H1 (cell line): ENCODE measurements around the gene PAPOLA. TPM values are rescaled to one million over a fixed set of nuclear protein-coding genes. Genes with fewer than 3 reads are reported as not detected.

Source experiments
- CTCF ChIA-PET: fragments of 300-600 bp; sonication (Branson Sonifier 250); formaldehyde crosslinking; loops from one replicate; lab custom pipeline; 2021; ENCODE audit not compliant: partially characterized antibody; lab: Charles Lee
- POLR2A ChIA-PET: fragments of 300-600 bp; sonication (Branson Sonifier 250); formaldehyde crosslinking; loops from one replicate; lab custom pipeline; 2021; ENCODE audit warnings: inconsistent platforms; ENCODE audit not compliant: partially characterized antibody; lab: Charles Lee
- DNase-seq, 2 experiments: peaks; one replicate each; pipeline versions ENCODE4 v3.0.0 to v3.0.0-alpha.2; 2010 to 2022; ENCODE audit warnings: low spot score in 2 of 2, low read depth in 1 of 2, mixed read lengths in 1 of 2
- FAIRE-seq: peaks from 2 replicates; lab custom pipeline; 2011; peaks lifted over from hg19 to GRCh38; lab: Jason Lieb, UNC
- H2AFZ ChIP-seq: 2 replicates; pipeline ENCODE4 v1.8.1; 2012; ENCODE audit warnings: low read length, inconsistent platforms
- H2AK5ac ChIP-seq: 2 replicates; pipeline ENCODE4 v1.6.1; 2013; ENCODE audit warnings: low read depth, low read length
- H2BK120ac ChIP-seq: replicated peaks from 2 replicates; pipeline ENCODE3; 2013; ENCODE audit warnings: low read depth, low read length, inconsistent platforms
- H2BK12ac ChIP-seq: 2 replicates; pipeline ENCODE4 v1.6.1; 2013; ENCODE audit warnings: low read depth, low read length
- H2BK15ac ChIP-seq: 2 replicates; pipeline ENCODE4 v1.6.1; 2013; ENCODE audit warnings: low read length
- H2BK20ac ChIP-seq: 2 replicates; pipeline ENCODE4 v1.6.1; 2013; ENCODE audit warnings: low read length
- H2BK5ac ChIP-seq: 2 replicates; pipeline ENCODE4 v1.6.1; 2013; ENCODE audit warnings: low read depth, low read length
- H3K14ac ChIP-seq: 2 replicates; pipeline ENCODE4 v1.6.1; 2013; ENCODE audit warnings: inconsistent platforms; ENCODE audit not compliant: insufficient read length
- H3K18ac ChIP-seq: 2 replicates; pipeline ENCODE4 v1.6.1; 2013; ENCODE audit warnings: low read length; ENCODE audit errors: extremely low read depth
- H3K23ac ChIP-seq: 2 replicates; pipeline ENCODE4 v1.6.1; 2013; ENCODE audit warnings: inconsistent platforms; ENCODE audit not compliant: insufficient read length
- H3K23me2 ChIP-seq: 2 replicates; pipeline ENCODE4 v1.6.1; 2013; ENCODE audit warnings: low read depth, low read length
- H3K27ac ChIP-seq: 2 replicates; pipeline ENCODE4 v1.6.1; 2011; ENCODE audit warnings: low read depth, low read length, inconsistent platforms
- H3K27me3 ChIP-seq, 4 experiments: replicated peaks in 1 of 4; 1 replicate in 1 of 4; 2 replicates in 3 of 4; pipeline versions ENCODE4 v1.6.1 to v1.8.1; 2011 to 2013; ENCODE audit warnings: low read length in 3 of 4, mild to moderate bottlenecking in 3 of 4, inconsistent platforms in 2 of 4, mixed read lengths in 2 of 4, moderate library complexity in 1 of 4; ENCODE audit not compliant: control insufficient read depth in 3 of 4, insufficient read depth in 3 of 4; ENCODE audit errors: extremely low read depth in 1 of 4
- H3K36me3 ChIP-seq, 4 experiments: 2 replicates each; pipeline versions ENCODE4 v1.6.1 to v1.8.1; 2011 to 2013; ENCODE audit warnings: mild to moderate bottlenecking in 4 of 4, low read length in 3 of 4, moderate library complexity in 2 of 4, control low read depth in 1 of 4, inconsistent platforms in 1 of 4; ENCODE audit not compliant: insufficient read depth in 4 of 4, control insufficient read depth in 2 of 4
- H3K4ac ChIP-seq: replicated peaks from 2 replicates; pipeline ENCODE3; 2013; ENCODE audit warnings: low read length, low read depth, mixed read lengths, inconsistent platforms; ENCODE audit not compliant: insufficient read length
- H3K4me1 ChIP-seq, 4 experiments: replicated peaks in 1 of 4; 1 replicate in 1 of 4; 2 replicates in 3 of 4; pipeline versions ENCODE4 v1.6.1 to v1.8.1; 2011 to 2013; ENCODE audit warnings: low read length in 3 of 4, inconsistent platforms in 2 of 4, mixed read lengths in 1 of 4; ENCODE audit not compliant: insufficient read depth in 4 of 4, control insufficient read depth in 3 of 4
- H3K4me2 ChIP-seq, 2 experiments: 2 replicates each; pipeline versions ENCODE4 v1.6.1 to v1.8.1; 2011 to 2013; ENCODE audit warnings: low read depth in 2 of 2, low read length in 2 of 2, control low read depth in 1 of 2, inconsistent platforms in 1 of 2, mild to moderate bottlenecking in 1 of 2; ENCODE audit not compliant: insufficient read depth in 1 of 2
- H3K4me3 ChIP-seq, 4 experiments: fragments of 200-600, 300-600 bp in 1 of 4; sonication (generic), shearing (Covaris generic), sonication (Bioruptor Twin) in 1 of 4; 2 replicates each; pipeline versions ENCODE4 v1.5.1 to v1.8.1; 2011 to 2016; ENCODE audit warnings: low read length in 4 of 4, low read depth in 3 of 4, control low read depth in 2 of 4, inconsistent platforms in 2 of 4, mild to moderate bottlenecking in 2 of 4, mixed read lengths in 1 of 4, moderate library complexity in 1 of 4; ENCODE audit not compliant: insufficient read depth in 2 of 4; ENCODE audit errors: extremely low read depth in 1 of 4
- H3K56ac ChIP-seq: replicated peaks from 2 replicates; pipeline ENCODE3; 2013; ENCODE audit warnings: low read depth, mild to moderate bottlenecking, mixed read lengths, low read length, inconsistent platforms; ENCODE audit not compliant: insufficient read length
- H3K79me1 ChIP-seq: 2 replicates; pipeline ENCODE4 v1.6.1; 2013; ENCODE audit warnings: low read depth, low read length, control low read depth
- H3K79me2 ChIP-seq, 2 experiments: 2 replicates each; pipeline versions ENCODE4 v1.6.1 to v1.8.1; 2012 to 2013; ENCODE audit warnings: low read length in 2 of 2, mild to moderate bottlenecking in 2 of 2, inconsistent platforms in 1 of 2; ENCODE audit not compliant: insufficient read depth in 2 of 2, control insufficient read depth in 1 of 2
- H3K9ac ChIP-seq, 4 experiments: replicated peaks in 1 of 4; 1 replicate in 1 of 4; 2 replicates in 3 of 4; pipeline versions ENCODE4 v1.6.1 to v1.8.1; 2011 to 2013; ENCODE audit warnings: low read depth in 3 of 4, low read length in 3 of 4, control low read depth in 2 of 4, mild to moderate bottlenecking in 2 of 4, moderate library complexity in 2 of 4, inconsistent platforms in 1 of 4; ENCODE audit errors: extremely low read depth in 1 of 4
- H3K9me3 ChIP-seq, 2 experiments: 2 replicates each; pipeline versions ENCODE4 v1.6.1 to v1.8.1; 2012 to 2013; ENCODE audit warnings: mild to moderate bottlenecking in 2 of 2, moderate library complexity in 2 of 2, control low read depth in 1 of 2, inconsistent platforms in 1 of 2, low read depth in 1 of 2, low read length in 1 of 2, mixed read lengths in 1 of 2; ENCODE audit not compliant: insufficient read depth in 2 of 2
- H4K20me1 ChIP-seq, 2 experiments: replicated peaks in 1 of 2; 2 replicates each; pipeline versions ENCODE3 to v1.8.1; 2011 to 2013; ENCODE audit warnings: inconsistent platforms in 2 of 2, low read length in 2 of 2, mild to moderate bottlenecking in 1 of 2; ENCODE audit not compliant: insufficient read depth in 2 of 2, control insufficient read depth in 1 of 2
- H4K5ac ChIP-seq: 2 replicates; pipeline ENCODE4 v1.6.1; 2013; ENCODE audit warnings: low read length, low read depth, mixed read lengths, inconsistent platforms; ENCODE audit not compliant: insufficient read length
- H4K8ac ChIP-seq: 2 replicates; pipeline ENCODE4 v1.8.0; 2013; ENCODE audit warnings: mild to moderate bottlenecking, moderate library complexity, low read length, inconsistent platforms; ENCODE audit not compliant: insufficient read depth; ENCODE audit errors: extremely low read depth
- H4K91ac ChIP-seq: replicated peaks from 2 replicates; pipeline ENCODE3; 2013; ENCODE audit warnings: low read length, mixed read lengths, inconsistent platforms; ENCODE audit not compliant: insufficient read length
- ASH2L ChIP-seq: fragments of 200-600, 300-600 bp; sonication (generic); IDR thresholded peaks from one replicate; pipeline ENCODE4 v1.7.1; 2017; ENCODE audit warnings: low read length
- CTCF ChIP-seq, 3 experiments: IDR thresholded peaks; 1 replicate in 2 of 3; 2 replicates in 1 of 3; pipeline versions ENCODE4 v1.5.1 to v1.6.1; 2011; ENCODE audit warnings: low read length in 3 of 3, mild to moderate bottlenecking in 3 of 3, inconsistent platforms in 2 of 3, low read depth in 1 of 3, moderate library complexity in 1 of 3; ENCODE audit not compliant: insufficient read depth in 1 of 3; ENCODE audit errors: control extremely low read depth in 1 of 3
- GTF2F1 ChIP-seq: IDR thresholded peaks from 2 replicates; pipeline ENCODE4 v1.6.1; 2012; ENCODE audit warnings: low read depth, low read length, improper control_type of control experiment, borderline replicate concordance
- JUN ChIP-seq: IDR thresholded peaks from 2 replicates; pipeline ENCODE4 v1.6.1; 2011; ENCODE audit warnings: low read depth, mild to moderate bottlenecking, improper control_type of control experiment, low read length
- SP2 ChIP-seq: IDR thresholded peaks from 2 replicates; pipeline ENCODE4 v1.6.1; 2012; ENCODE audit warnings: mild to moderate bottlenecking, low read length, inconsistent platforms
- WGBS, 2 experiments: shearing (Covaris generic) in 1 of 2; methylation state at CpG; one replicate each; pipeline versions ENCODE4 v1.1.6 to v1.1.7; 2013 to 2015; ENCODE audit warnings: low lambda C conversion rate in 2 of 2, mixed read lengths in 2 of 2, inconsistent platforms in 1 of 2, low coverage in 1 of 2, missing lambda C conversion rate in 1 of 2; ENCODE audit not compliant: insufficient replicate concordance in 2 of 2, insufficient coverage in 1 of 2, insufficient read length in 1 of 2; ENCODE audit errors: extremely low coverage in 1 of 2, missing lambda C conversion rate in 1 of 2; 5-methylcytosine and 5-hydroxymethylcytosine counted together
- polyA plus RNA-seq, 7 experiments: library from polyadenylated mRNA; depleted of rRNA in 3 of 7; stranded (reverse) in 5 of 7; unstranded in 2 of 7; fragments of >200 nt in 5 of 7; fragments of 200-250 nt in 2 of 7; gene quantifications; 1 replicate in 5 of 7; 2 replicates in 1 of 7; 4 replicates in 1 of 7; pipeline versions ENCODE4 v1.2.1 to v1.2.3, GENCODE V29; 2011 to 2013; ENCODE audit warnings: missing spikeins in 2 of 7, mixed read lengths in 2 of 7
- total RNA-seq: library from RNA; stranded (reverse); fragmentation: NEBNext Ultra II Directional; extraction: Animal tissue kit (Norgen Biotek cat#: 25700); gene quantifications from 2 replicates; pipeline ENCODE4 v1.2.1, GENCODE V29; 2021
- TF ChIP-seq, protein P1 (sequence below): IDR thresholded peaks from 2 replicates; pipeline ENCODE4 v1.6.1; 2011; ENCODE audit warnings: low read depth, mild to moderate bottlenecking, low read length; ENCODE audit not compliant: insufficient read depth
- TF ChIP-seq, protein P2 (sequence below): IDR thresholded peaks from 2 replicates; pipeline ENCODE4 v1.6.1; 2012; ENCODE audit warnings: low read length, inconsistent platforms

Gene PAPOLA
- total and polyA plus RNA-seq, 2 of the 8 experiments (the other 6 are each of a cell fraction or from before 2014, with no cell fraction given), result 163 to 239 TPM

DNA sequence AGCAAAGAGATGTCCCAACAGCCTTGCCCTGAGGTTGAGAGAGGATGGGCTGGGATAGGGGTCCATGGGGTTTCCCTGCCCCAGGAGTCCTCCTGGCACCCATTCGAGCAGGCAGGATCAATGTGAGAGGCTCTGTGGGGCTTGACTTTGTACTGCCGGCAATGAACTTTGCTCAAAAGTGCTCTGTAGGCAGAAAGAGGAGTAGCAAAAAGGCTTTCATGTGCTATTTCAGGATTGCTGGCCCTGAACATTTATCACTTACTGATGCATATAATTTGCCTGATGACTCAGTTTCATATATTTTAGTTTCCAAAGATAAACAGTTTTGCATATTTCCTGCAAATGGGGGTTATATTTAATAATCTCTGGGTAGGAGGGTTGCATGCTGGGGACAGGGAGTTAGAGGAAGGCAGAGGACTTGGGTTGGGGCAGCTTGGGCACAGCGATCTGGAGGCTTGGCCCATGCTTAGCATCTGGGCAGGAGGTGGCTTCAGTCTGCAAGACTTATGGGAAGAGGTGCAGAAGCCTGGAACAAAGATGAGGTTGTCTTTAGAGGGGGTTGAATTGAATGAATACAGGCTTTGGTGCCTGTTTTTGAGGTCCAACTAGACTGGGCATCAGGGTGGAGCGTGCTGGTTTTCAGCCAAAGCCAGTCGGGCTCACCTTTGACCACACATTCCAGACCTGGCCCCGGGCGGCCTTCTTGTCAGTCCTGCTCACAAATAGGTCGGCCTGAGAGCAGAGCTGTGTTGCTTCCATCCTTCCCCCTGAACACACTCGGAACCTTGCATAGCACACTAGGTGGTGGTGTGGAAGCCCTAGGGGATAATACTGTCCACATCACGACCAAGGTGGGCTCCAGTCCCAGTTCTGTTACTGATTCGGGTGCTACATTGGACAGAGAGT is 101.4 kb downstream of the PAPOLA start:
- Histone ChIP-seq H2BK120ac (no peak overlapping the region), H3K4me2 (no peak overlapping the region), H3K4me3 (no peak overlapping the region), H4K8ac (no peak overlapping the region), H2BK12ac (no peak overlapping the region), H3K56ac (no peak overlapping the region), H4K20me1 (no peaks in the 10 kb centered on the region), H3K23me2 (no peaks in the 10 kb centered on the region), H3K18ac (no peak overlapping the region), H3K79me2 (no peaks in the 10 kb centered on the region), H3K9me3 (no peaks in the 10 kb centered on the region), H2AFZ (no peak overlapping the region), H3K36me3 (no peaks in the 10 kb centered on the region), H2BK20ac (no peak overlapping the region), H2BK15ac (no peak overlapping the region), H3K14ac (no peak overlapping the region), H3K4me1 (no peaks in the 10 kb centered on the region), H4K5ac (no peak overlapping the region), H4K91ac (no peak overlapping the region), H3K4ac (no peak overlapping the region), H2BK5ac (no peak overlapping the region), H3K27ac (no peak overlapping the region), H3K23ac (no peak overlapping the region), H3K79me1 (no peaks in the 10 kb centered on the region), H3K27me3 (no peaks in the 10 kb centered on the region), H3K9ac (no peak overlapping the region), H2AK5ac (no peak overlapping the region)
- DNase-seq (no peak), FAIRE-seq (no peak)
- 91% methylated on average over 11 of the region's 11 CpGs; no CpG with 5 or more reads in 1 of the 2 experiments for WGBS, 2 experiments
- ChIA-PET CTCF (no interaction called here), POLR2A (no interaction called here)
- TF ChIP-seq, protein P1, sequence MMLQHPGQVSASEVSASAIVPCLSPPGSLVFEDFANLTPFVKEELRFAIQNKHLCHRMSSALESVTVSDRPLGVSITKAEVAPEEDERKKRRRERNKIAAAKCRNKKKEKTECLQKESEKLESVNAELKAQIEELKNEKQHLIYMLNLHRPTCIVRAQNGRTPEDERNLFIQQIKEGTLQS, result no peak
- no peak for TF ChIP-seq GTF2F1
- no peak for TF ChIP-seq CTCF (IDR thresholded peaks at IDR 0.05; ENCODE audit: control extremely low read depth in 1 of 3, insufficient read depth in 1 of 3, low read depth in 1 of 3, low read length in 3 of 3)
- TF ChIP-seq SP2, result no peak
- TF ChIP-seq, protein P2, sequence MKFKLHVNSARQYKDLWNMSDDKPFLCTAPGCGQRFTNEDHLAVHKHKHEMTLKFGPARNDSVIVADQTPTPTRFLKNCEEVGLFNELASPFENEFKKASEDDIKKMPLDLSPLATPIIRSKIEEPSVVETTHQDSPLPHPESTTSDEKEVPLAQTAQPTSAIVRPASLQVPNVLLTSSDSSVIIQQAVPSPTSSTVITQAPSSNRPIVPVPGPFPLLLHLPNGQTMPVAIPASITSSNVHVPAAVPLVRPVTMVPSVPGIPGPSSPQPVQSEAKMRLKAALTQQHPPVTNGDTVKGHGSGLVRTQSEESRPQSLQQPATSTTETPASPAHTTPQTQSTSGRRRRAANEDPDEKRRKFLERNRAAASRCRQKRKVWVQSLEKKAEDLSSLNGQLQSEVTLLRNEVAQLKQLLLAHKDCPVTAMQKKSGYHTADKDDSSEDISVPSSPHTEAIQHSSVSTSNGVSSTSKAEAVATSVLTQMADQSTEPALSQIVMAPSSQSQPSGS, result no peak
- TF ChIP-seq JUN, result no peak
- TF ChIP-seq ASH2L, result no peak
